DMS153 (cell line): ENCODE measurements around the gene HOATZ.

Source experiments
- DNase-seq: peaks from one replicate; lab custom pipeline; 2025; lab: John Stamatoyannopoulos, UW

The HOATZ gene

GRCh38 chr11:111514216-111515031 lies at the start of gene HOATZ:
Gene HOATZ, plus strand, starts transcription at chr11:111514778. Its CDS starts 7 bp downstream, at chr11:111514785.
- no peak for DNase-seq

- DNase-seq = no peak
Observed at GRCh38 chr11:111465400-111465799, 49.2 kb upstream of the HOATZ start.

- DNase-seq = no peak
Observed at GRCh38 chr11:111466615-111467014, 48.0 kb upstream of the HOATZ start.

GRCh38 chr11:111469200-111469599 lies 45.4 kb upstream of the HOATZ start:
- DNase-seq = no peak

- no peak for DNase-seq
Observed at GRCh38 chr11:111472228-111472627, 42.4 kb upstream of the HOATZ start.

GRCh38 chr11:111474432-111474831 lies 40.1 kb upstream of the HOATZ start:
- DNase-seq = no peak

- DNase-seq = no peak
Observed at GRCh38 chr11:111476366-111476765, 38.2 kb upstream of the HOATZ start.

- DNase-seq = no peak
Observed at GRCh38 chr11:111476956-111477355, 37.6 kb upstream of the HOATZ start.

GRCh38 chr11:111477898-111478297 lies 36.7 kb upstream of the HOATZ start:
- DNase-seq = no peak

GRCh38 chr11:111479666-111480065 lies 34.9 kb upstream of the HOATZ start:
- DNase-seq = no peak

GRCh38 chr11:111483431-111483830 lies 31.1 kb upstream of the HOATZ start:
- DNase-seq = no peak

GRCh38 chr11:111490496-111490895 lies 24.1 kb upstream of the HOATZ start:
- DNase-seq = no peak

GRCh38 chr11:111494040-111494439 lies 20.5 kb upstream of the HOATZ start:
- DNase-seq = no peak

- no peak for DNase-seq
Observed at GRCh38 chr11:111499483-111499882, 15.1 kb upstream of the HOATZ start.

GRCh38 chr11:111500481-111500880 lies 14.1 kb upstream of the HOATZ start:
- DNase-seq = no peak

- DNase-seq = no peak
Observed at GRCh38 chr11:111502611-111503010, 12.0 kb upstream of the HOATZ start.

GRCh38 chr11:111510311-111510710 lies 4.3 kb upstream of the HOATZ start:
- no peak for DNase-seq

GRCh38 chr11:111512296-111513239 lies 2.0 kb upstream of the HOATZ start, which contains the start of gene BTG4:
Gene BTG4, minus strand, starts transcription at chr11:111512386. Its CDS starts 13,610 bp downstream, at chr11:111498776.
- no peak for DNase-seq

- DNase-seq = no peak
Observed at GRCh38 chr11:111513240-111513605, 1.4 kb upstream of the HOATZ start.

- no peak for DNase-seq
Observed at GRCh38 chr11:111515591-111515990, 1.0 kb downstream of the HOATZ start.

- DNase-seq = no peak
Observed at GRCh38 chr11:111518668-111519067, 4.1 kb downstream of the HOATZ start.

GRCh38 chr11:111520560-111520959 lies 6.0 kb downstream of the HOATZ start:
- DNase-seq = no peak

- DNase-seq = no peak
Observed at GRCh38 chr11:111521135-111521534, 6.6 kb downstream of the HOATZ start.
